Type B pancreatic cell (in vitro differentiated cells): ENCODE data around the gene ABCD3. TPM values are rescaled to one million over a fixed set of nuclear protein-coding genes. Genes with fewer than 3 reads are reported as not detected.
"Not testable (repeated sequence)": the region's sequence is repeated elsewhere in the genome, so short reads cannot be mapped to it uniquely, and the experiment has no call there.

Source experiments
- DNase-seq: peaks from one replicate; pipeline ENCODE4 v3.0.0; 2021; ENCODE audit warnings: mixed read lengths; ENCODE audit not compliant: unreplicated experiment; ENCODE audit errors: extremely low spot score
- H3K27ac Mint-ChIP-seq: 2 replicates; pipeline ENCODE4 v1.8.0; 2021; ENCODE audit warnings: mild to moderate bottlenecking, mixed read lengths
- H3K27me3 Mint-ChIP-seq: 2 replicates; pipeline ENCODE4 v1.8.0; 2021; ENCODE audit warnings: mixed read lengths
- H3K36me3 Mint-ChIP-seq: 2 replicates; pipeline ENCODE4 v1.8.0; 2021; ENCODE audit warnings: mixed read lengths
- H3K4me1 Mint-ChIP-seq: one replicate; pipeline ENCODE4 v1.8.0; 2021; ENCODE audit warnings: mixed read lengths; ENCODE audit not compliant: unreplicated experiment
- H3K4me3 Mint-ChIP-seq: 2 replicates; pipeline ENCODE4 v1.8.0; 2021; ENCODE audit warnings: mild to moderate bottlenecking, mixed read lengths
- H3K9me3 Mint-ChIP-seq: 2 replicates; pipeline ENCODE4 v1.8.0; 2021; ENCODE audit warnings: mixed read lengths
- CTCF ChIP-seq: fragments of 200-600 bp; sonication (generic); conservative IDR thresholded peaks from 2 replicates; pipeline ENCODE4 v1.5.0; 2021; ENCODE audit warnings: antibody characterized with exemption, mild to moderate bottlenecking
- total RNA-seq: library from RNA; stranded (reverse); gene quantifications from 2 replicates; pipeline ENCODE4 v1.2.1, GENCODE V29; 2021; ENCODE audit warnings: low replicate concordance

The ABCD3 gene
- total RNA-seq, 1 donor from 2014 or later = 55.1 TPM

- TF ChIP-seq CTCF = no peak
- H3K27ac Mint-ChIP-seq = peak overlapping the region; percentile 44
- H3K9me3 Mint-ChIP-seq = no peaks in the 10 kb centered on the region
- no peaks in the 10 kb centered on the region for H3K36me3 Mint-ChIP-seq
- H3K4me1 Mint-ChIP-seq = peaks cover 48% of the 10 kb centered on the region
- H3K4me3 Mint-ChIP-seq = no peak overlapping the region
- no peaks in the 10 kb centered on the region for H3K27me3 Mint-ChIP-seq
- no peak for DNase-seq
These were observed 136.9 kb downstream of the ABCD3 start for GRCh38 chr1:94555091-94555490.

GRCh38 chr1:94559921-94560320 is 141.7 kb downstream of the ABCD3 start:
- no peak for DNase-seq
- Mint-ChIP-seq H3K9me3 (peaks cover 4% of the 10 kb centered on the region), H3K4me3 (no peak overlapping the region), H3K4me1 (peaks cover 10% of the 10 kb centered on the region), H3K27ac (peak overlapping the region; percentile 63), H3K27me3 (no peaks in the 10 kb centered on the region), H3K36me3 (no peaks in the 10 kb centered on the region)
- no peak for TF ChIP-seq CTCF

- H3K27me3 Mint-ChIP-seq = no peaks in the 10 kb centered on the region
- peak overlapping the region; percentile 63 for H3K27ac Mint-ChIP-seq
- H3K4me3 Mint-ChIP-seq = no peak overlapping the region
- no peak for DNase-seq
- peak; percentile 50 for TF ChIP-seq CTCF
- H3K36me3 Mint-ChIP-seq = no peaks in the 10 kb centered on the region
- peaks cover 6% of the 10 kb centered on the region for H3K4me1 Mint-ChIP-seq
- peaks cover 4% of the 10 kb centered on the region for H3K9me3 Mint-ChIP-seq
These were observed 142.1 kb downstream of the ABCD3 start for GRCh38 chr1:94560333-94560732.

GRCh38 chr1:94562519-94563260 is 144.5 kb downstream of the ABCD3 start:
- Mint-ChIP-seq H3K9me3 (peaks cover 8% of the 10 kb centered on the region), H3K4me1 (peaks cover 5% of the 10 kb centered on the region), H3K27me3 (no peaks in the 10 kb centered on the region), H3K4me3 (peak overlapping the region; percentile 32), H3K27ac (peak overlapping the region; percentile 82), H3K36me3 (no peaks in the 10 kb centered on the region)
- no peak for DNase-seq
- no peak for TF ChIP-seq CTCF

GRCh38 chr1:94565901-94566300 is 147.7 kb downstream of the ABCD3 start:
- H3K36me3 Mint-ChIP-seq = no peaks in the 10 kb centered on the region
- peaks cover 8% of the 10 kb centered on the region for H3K9me3 Mint-ChIP-seq
- H3K4me1 Mint-ChIP-seq = peaks cover 5% of the 10 kb centered on the region
- TF ChIP-seq CTCF = no peak
- H3K27me3 Mint-ChIP-seq = no peaks in the 10 kb centered on the region
- DNase-seq = no peak
- H3K27ac Mint-ChIP-seq = no peak overlapping the region
- no peak overlapping the region for H3K4me3 Mint-ChIP-seq

GRCh38 chr1:94566436-94566835 is 148.2 kb downstream of the ABCD3 start:
- H3K36me3 Mint-ChIP-seq, H3K9me3 Mint-ChIP-seq, H3K27me3 Mint-ChIP-seq, H3K27ac Mint-ChIP-seq, DNase-seq, H3K4me1 Mint-ChIP-seq, H3K4me3 Mint-ChIP-seq: not testable (repeated sequence)

- H3K9me3 Mint-ChIP-seq, H3K36me3 Mint-ChIP-seq, H3K27ac Mint-ChIP-seq, H3K4me3 Mint-ChIP-seq, DNase-seq, H3K4me1 Mint-ChIP-seq, H3K27me3 Mint-ChIP-seq: not testable (repeated sequence)
These were observed 149.9 kb downstream of the ABCD3 start for GRCh38 chr1:94567975-94568607.
